Measurements from ENCODE around the gene TUBG1.
"Not testable (repeated sequence)": the region's sequence is repeated elsewhere in the genome, so short reads cannot be mapped to it uniquely, and the experiment has no call there.

The TUBG1 gene

DNA sequence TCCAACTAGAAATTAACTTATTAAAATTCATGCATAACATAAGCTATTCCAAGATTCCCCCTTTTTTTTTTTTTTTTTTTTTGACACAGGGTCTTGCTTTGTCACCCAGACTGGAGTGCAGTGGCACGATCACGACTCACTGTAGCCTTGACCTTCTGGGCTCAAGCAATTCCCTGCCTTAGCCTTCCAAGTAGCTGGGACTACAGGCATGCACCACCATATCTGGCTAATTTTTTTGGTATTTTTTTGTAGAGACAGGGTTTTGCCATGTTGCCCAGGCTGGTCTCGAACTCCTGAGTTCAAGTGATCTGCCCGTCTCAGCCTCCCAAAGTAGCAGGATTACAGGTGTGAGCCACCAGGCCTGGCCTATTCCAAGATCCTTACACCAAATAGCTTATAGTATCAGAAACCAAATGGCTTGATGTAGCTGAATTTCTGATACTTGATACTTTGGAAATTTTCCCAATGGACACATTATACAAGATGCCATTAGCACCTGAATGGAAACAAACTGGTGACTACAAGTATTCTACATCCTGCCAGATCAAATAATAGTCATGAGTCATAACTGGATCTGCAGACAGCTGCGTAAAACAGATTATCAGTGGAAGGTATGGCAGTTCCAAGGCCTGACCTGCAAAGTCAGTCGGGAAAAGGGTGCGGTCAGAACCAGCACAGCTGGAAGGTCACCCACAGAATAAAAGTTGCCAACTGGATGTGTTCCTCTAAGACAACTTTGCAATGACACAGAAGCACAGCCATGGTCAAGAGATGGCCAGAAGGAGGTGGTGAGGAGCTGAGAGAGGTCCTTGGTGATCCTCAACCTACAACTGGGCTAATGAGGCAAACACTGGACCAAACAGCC, 14.5 kb downstream of the TUBG1 start:
- no peak for DNase-seq (ENCODE audit: low spot score)

DNA sequence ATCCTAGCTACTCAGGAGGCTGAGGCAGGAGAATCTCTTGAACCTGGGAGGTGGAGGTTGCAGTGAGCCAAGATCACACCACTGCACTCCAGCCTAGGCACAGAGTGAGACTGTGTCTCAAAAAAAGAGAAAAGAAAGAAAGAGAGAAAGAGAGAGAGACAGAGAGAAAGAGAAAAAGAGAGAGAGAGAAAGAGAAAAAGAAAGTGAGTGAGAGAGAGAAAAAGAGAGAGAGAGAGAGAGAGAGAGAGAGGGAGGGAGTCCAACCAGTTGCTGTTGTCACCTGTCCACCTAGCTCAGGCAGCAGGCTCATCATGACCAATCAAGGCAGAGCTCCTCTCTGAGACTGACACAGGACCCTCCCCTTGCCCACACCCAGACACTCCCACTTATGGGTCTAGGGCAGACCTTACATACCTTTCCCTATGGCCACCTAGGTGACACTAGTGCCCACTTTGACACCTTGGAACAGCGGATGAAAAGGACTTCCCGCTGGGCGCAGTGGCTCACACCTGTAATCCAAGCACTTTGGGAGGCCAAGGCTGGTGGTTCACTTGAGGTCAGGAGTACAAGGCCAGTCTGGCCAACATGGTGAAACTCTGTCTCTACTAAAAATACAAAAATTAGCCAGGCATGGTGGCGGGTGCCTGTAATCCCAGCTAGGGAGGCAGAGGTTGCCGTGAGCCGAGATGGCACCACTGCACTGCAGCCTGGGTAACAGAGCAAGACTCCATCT, 17.7 kb downstream of the TUBG1 start:
- not testable (repeated sequence) for DNase-seq (ENCODE audit: low spot score)

DNA sequence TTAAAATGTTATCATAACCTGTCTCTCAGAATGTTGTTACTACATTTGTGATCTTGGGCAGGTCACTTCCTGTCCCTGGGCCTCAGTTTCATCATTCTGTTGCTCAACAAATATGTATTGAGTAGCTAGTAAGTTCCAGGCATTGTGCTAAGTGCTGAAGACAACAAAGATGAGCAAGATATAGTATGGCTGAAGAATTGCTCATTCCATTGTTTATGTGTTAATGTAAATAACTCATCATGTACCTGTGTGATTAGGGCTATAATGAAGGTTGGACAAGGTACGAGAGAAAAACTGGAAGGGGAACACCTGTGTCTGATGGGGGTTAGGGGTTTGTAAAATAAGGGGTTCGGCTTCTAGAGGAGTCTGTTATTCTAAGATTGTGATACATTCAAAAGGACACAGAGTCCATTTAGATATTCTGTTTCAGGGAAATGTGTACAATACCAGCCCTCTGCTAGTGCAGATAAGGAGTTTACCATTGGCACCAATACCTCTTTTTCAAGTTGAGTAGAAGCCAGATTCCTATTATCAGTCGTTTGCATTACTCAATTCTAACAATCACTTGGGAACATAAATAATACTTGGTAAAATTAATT, 20.0 kb downstream of the TUBG1 start:
- DNase-seq (ENCODE audit: low spot score), result no peak

DNA sequence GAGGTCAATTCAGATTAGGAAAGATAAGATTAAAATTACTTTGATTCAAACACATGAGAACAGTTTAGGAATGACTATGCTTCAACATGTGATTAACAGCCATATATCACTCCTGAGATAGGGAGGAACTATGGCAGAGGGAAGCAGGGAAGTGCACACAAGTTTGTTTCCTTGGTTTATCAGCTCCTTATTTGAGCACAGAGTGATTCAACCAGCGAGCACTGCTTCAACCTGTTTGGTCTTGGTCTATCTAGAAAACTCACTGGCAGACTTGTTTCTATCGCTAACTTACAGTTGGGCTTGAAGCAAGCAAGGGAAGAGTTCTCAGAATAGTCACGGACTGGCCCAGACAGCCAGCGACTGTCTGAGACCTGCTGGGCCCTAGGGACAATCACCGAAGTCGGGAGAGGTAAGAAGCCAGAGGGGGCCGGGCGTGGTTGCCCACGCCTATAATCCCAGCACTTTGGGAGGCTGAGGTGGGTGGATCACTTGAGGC, 23.5 kb downstream of the TUBG1 start:
- DNase-seq (ENCODE audit: low spot score), result no peak

DNA sequence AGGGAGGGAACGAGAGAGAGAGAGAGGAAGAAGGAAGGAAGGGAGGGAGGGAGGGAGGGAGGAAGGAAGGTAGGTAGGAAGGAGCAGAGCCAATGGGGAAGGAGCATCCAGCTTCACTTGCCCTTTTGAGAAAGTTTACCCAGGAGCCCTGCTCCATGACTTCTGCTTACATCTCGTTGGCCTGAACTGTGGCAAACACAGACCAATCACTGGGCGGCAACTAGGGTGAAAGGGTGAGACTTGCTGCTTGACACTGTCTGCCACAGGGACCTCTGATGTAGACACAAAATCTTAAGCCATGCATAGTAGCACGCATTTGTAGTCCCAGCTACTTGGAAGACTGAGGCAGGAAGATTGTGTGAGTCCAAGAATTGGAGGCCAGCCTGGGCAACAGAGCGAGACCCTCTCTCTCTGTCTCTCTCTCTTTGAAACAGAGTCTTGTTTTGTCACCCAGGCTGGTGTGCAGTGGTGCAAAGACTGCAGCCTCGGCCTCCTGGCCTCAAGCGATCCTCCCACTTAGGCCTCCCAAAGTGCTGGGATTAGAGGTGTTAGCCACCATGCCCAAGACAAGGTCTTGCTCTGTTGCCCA, 30.1 kb downstream of the TUBG1 start:
- no peak for DNase-seq (ENCODE audit: low spot score)

GRCh38 chr17:42640121-42640520, 30.6 kb downstream of the TUBG1 start:
- DNase-seq (ENCODE audit: low spot score), result no peak

DNA sequence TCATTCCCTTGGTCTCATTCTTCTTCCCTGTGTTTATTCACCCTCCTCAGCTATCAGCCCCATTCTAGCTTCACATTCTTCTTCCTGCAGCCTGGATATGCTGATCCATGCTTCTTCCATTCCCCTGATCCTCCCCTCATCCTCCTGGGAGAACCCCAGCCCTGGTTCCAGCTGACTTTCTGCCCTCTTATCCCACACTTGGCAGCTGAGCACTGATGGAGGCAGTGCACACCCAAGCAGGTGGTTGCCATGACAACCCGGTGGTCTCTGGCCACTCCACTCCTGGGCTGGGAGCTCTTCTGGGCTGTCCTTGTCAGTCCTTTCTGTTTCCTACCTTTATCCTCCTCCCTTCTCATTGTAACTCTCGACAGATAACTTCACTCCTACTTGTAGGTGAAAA, 32.9 kb downstream of the TUBG1 start:
- DNase-seq (ENCODE audit: low spot score), result no peak

GRCh38 chr17:42647778-42648177, 38.3 kb downstream of the TUBG1 start:
- no peak for DNase-seq (ENCODE audit: low spot score)

GRCh38 chr17:42651392-42651791, 41.9 kb downstream of the TUBG1 start:
- DNase-seq (ENCODE audit: low spot score), result no peak

GRCh38 chr17:42653179-42654124, 44.0 kb downstream of the TUBG1 start:
- peak; percentile 70 for DNase-seq (ENCODE audit: low spot score)

DNA sequence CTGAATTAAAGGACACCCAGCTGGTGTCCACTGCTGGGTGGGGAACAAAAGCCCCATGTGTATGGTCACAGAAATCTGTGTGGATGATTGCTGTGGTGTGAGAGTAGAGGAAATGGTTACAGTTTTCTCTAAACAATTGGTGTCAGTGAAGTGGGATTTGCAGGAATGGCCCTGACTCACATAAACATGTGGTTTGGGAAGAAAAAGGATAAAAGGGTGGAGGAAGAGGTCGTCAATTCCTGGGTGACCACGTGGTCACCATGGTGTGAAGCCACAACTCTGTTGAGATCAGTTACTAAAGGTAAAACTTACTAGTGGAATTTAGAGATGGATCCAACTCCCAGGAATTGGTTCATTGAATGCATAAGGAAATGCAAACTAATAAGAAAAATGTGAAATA, 46.0 kb downstream of the TUBG1 start:
- no peak for DNase-seq (ENCODE audit: low spot score)

- no peak for DNase-seq (ENCODE audit: low spot score)
Observed at GRCh38 chr17:42657824-42658588, 48.5 kb downstream of the TUBG1 start.

DNA sequence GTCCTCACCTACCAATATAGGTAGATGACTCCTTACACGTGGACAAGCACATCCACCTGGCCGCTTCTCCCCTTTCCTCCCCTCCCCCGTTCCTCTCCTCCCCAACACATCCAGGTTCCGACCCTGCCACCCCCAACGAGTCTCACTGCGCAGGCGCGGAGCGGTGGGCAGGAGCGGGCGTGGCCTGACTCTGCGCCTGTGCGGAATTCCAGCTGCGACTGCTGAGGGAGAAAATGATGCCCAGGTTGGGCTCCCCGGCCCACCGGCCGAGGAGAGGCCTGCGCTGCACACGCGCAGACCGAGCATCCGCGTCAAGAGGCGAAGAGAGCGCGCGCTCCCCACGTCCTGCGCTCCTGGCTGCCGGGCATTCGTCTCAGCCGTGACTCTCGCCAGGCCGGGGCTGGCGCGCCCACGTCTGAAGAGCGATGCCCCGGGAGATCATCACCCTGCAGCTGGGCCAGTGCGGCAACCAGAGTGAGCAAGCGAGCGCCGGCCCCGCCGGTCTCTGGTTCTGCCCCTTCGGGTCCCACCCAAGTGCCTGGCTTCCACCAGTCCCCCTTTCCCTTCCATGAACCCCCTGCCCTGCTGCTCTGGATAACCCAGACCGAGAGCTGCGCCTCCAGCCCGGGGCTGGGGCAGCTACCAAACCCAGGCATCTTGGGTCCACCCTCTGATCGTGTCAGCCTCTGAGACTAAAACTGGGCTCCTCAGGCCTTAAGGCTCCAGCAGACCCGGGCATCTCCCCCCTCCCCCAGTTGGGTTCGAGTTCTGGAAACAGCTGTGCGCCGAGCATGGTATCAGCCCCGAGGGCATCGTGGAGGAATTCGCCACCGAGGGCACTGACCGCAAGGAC, 49.8 kb downstream of the TUBG1 start, which contains the start of gene TUBG2:
Gene TUBG2 (plus strand): TSS at position 206 of the 853 bp plus-strand sequence. CDS start 220 bp downstream, at position 426.
- peak; percentile 91 for DNase-seq (ENCODE audit: low spot score)

DNA sequence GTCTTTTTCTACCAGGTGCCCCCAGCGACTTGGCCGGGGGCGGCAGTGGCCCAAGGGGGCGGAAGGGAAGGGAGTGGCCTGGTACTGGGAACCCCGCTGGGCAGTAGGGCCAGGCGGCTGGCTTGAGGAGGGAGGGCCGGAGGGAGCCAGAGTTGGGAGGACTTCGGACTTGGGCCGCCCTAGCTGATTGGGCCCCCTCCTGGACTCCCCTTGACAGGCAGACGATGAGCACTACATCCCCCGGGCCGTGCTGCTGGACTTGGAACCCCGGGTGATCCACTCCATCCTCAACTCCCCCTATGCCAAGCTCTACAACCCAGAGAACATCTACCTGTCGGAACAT, 50.4 kb downstream of the TUBG1 start:
- not testable (repeated sequence) for DNase-seq (ENCODE audit: low spot score)

- no peak for DNase-seq (ENCODE audit: low spot score)
Observed at GRCh38 chr17:42660692-42661345, 51.3 kb downstream of the TUBG1 start.

Measured in left forelimb (tissue), 1 donor.